Type B pancreatic cell (in vitro differentiated cells): ENCODE results near the gene SV2B. TPM values are rescaled to one million over a fixed set of nuclear protein-coding genes. Genes with fewer than 3 reads are reported as not detected.

Experiments used
- DNase-seq: peaks from one replicate; pipeline ENCODE4 v3.0.0; 2021; ENCODE audit warnings: mixed read lengths; ENCODE audit not compliant: unreplicated experiment; ENCODE audit errors: extremely low spot score
- H3K27ac Mint-ChIP-seq: 2 replicates; pipeline ENCODE4 v1.8.0; 2021; ENCODE audit warnings: mild to moderate bottlenecking, mixed read lengths
- H3K27me3 Mint-ChIP-seq: 2 replicates; pipeline ENCODE4 v1.8.0; 2021; ENCODE audit warnings: mixed read lengths
- H3K36me3 Mint-ChIP-seq: 2 replicates; pipeline ENCODE4 v1.8.0; 2021; ENCODE audit warnings: mixed read lengths
- H3K4me1 Mint-ChIP-seq: one replicate; pipeline ENCODE4 v1.8.0; 2021; ENCODE audit warnings: mixed read lengths; ENCODE audit not compliant: unreplicated experiment
- H3K4me3 Mint-ChIP-seq: 2 replicates; pipeline ENCODE4 v1.8.0; 2021; ENCODE audit warnings: mild to moderate bottlenecking, mixed read lengths
- H3K9me3 Mint-ChIP-seq: 2 replicates; pipeline ENCODE4 v1.8.0; 2021; ENCODE audit warnings: mixed read lengths
- CTCF ChIP-seq: fragments of 200-600 bp; sonication (generic); conservative IDR thresholded peaks from 2 replicates; pipeline ENCODE4 v1.5.0; 2021; ENCODE audit warnings: antibody characterized with exemption, mild to moderate bottlenecking
- total RNA-seq: library from RNA; stranded (reverse); gene quantifications from 2 replicates; pipeline ENCODE4 v1.2.1, GENCODE V29; 2021; ENCODE audit warnings: low replicate concordance

SV2B gene
- total RNA-seq, 1 donor from 2014 or later = 1.7 TPM

DNA sequence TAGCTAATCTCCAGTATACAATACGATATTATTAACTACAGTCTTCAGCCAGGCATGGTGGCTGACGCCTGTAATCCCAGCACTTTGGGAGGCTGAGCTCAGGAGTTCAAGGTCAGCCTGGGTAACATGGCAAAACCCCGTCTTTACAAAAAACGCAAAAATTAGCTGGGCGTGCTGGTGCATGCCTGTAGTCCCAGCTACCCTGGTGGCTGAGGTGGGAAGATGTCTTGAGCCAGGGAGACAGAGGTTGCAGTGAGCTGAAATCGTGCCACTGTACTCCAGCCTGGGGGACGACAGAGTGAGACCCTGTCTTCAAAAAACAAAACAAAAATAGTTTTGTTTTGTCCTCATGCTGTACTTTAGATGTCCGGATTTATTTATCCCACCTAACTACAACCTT is 29.2 kb upstream of the SV2B start:
- H3K27ac Mint-ChIP-seq = no peak overlapping the region
- TF ChIP-seq CTCF = no peak
- no peaks in the 10 kb centered on the region for H3K36me3 Mint-ChIP-seq
- no peak overlapping the region for H3K4me3 Mint-ChIP-seq
- H3K4me1 Mint-ChIP-seq = no peaks in the 10 kb centered on the region
- no peaks in the 10 kb centered on the region for H3K9me3 Mint-ChIP-seq
- peaks cover 6% of the 10 kb centered on the region for H3K27me3 Mint-ChIP-seq
- DNase-seq = no peak

DNA sequence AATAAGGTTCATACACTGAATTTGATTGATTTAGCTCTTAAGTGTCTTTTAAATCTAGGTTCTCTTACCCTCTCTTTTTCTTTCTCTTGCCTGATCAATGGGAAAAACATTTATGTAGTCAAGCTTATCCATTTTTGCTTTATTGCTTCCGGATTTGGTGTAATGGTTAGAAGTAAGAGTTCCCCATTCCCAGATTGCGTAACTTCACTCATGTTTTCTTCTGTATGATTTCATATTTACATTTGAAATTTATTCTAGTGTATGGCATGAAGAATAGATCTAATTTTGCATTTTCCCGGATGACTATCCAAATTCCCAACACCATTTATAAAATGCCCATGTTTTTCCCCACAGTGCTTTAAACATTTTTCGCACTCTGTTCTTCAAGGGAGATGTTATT is 27.9 kb upstream of the SV2B start:
- no peaks in the 10 kb centered on the region for H3K9me3 Mint-ChIP-seq
- H3K4me1 Mint-ChIP-seq = no peaks in the 10 kb centered on the region
- no peak overlapping the region for H3K27ac Mint-ChIP-seq
- TF ChIP-seq CTCF = no peak
- no peak overlapping the region for H3K4me3 Mint-ChIP-seq
- peaks cover 3% of the 10 kb centered on the region for H3K27me3 Mint-ChIP-seq
- H3K36me3 Mint-ChIP-seq = no peaks in the 10 kb centered on the region
- DNase-seq = no peak

- Mint-ChIP-seq H3K4me1 (no peaks in the 10 kb centered on the region), H3K4me3 (no peak overlapping the region), H3K36me3 (no peaks in the 10 kb centered on the region), H3K9me3 (no peaks in the 10 kb centered on the region), H3K27ac (no peak overlapping the region), H3K27me3 (peaks cover 2% of the 10 kb centered on the region)
- DNase-seq = no peak
- no peak for TF ChIP-seq CTCF
These were observed 27.0 kb upstream of the SV2B start for GRCh38 chr15:91073077-91073476.

GRCh38 chr15:91073768-91074167 is 26.3 kb upstream of the SV2B start:
- no peaks in the 10 kb centered on the region for H3K9me3 Mint-ChIP-seq
- H3K4me1 Mint-ChIP-seq = no peaks in the 10 kb centered on the region
- TF ChIP-seq CTCF = no peak
- no peaks in the 10 kb centered on the region for H3K36me3 Mint-ChIP-seq
- H3K27ac Mint-ChIP-seq = no peak overlapping the region
- H3K27me3 Mint-ChIP-seq = peaks cover 2% of the 10 kb centered on the region
- no peak for DNase-seq
- H3K4me3 Mint-ChIP-seq = no peak overlapping the region

GRCh38 chr15:91075739-91076138 is 24.3 kb upstream of the SV2B start:
- H3K27me3 Mint-ChIP-seq = peaks cover 5% of the 10 kb centered on the region

More at GRCh38 chr15:91075739-91076138, 24.3 kb upstream of the SV2B start:
- no peaks in the 10 kb centered on the region for H3K36me3 Mint-ChIP-seq
- no peak overlapping the region for H3K4me3 Mint-ChIP-seq
- no peak overlapping the region for H3K27ac Mint-ChIP-seq
- H3K9me3 Mint-ChIP-seq = no peaks in the 10 kb centered on the region
- DNase-seq = no peak
- no peaks in the 10 kb centered on the region for H3K4me1 Mint-ChIP-seq
- TF ChIP-seq CTCF = no peak
